A673 (cell line): Measurements from ENCODE around the gene CACNA2D4. TPM values are rescaled to one million over a fixed set of nuclear protein-coding genes. Genes with fewer than 3 reads are reported as not detected.

Experiments
- BruUV-seq: library from RNA; stranded (reverse); fragments of 400-500 nt; replicated peaks from 2 replicates; lab custom pipeline; 2021; lab: Mats Ljungman, UMichigan
- CTCF ChIA-PET: fragments of 300-600 bp; sonication (Branson Sonifier 250); formaldehyde crosslinking; loops from one replicate; lab custom pipeline; 2022; ENCODE audit warnings: antibody characterized with exemption; lab: Charles Lee
- POLR2A ChIA-PET: fragments of 300-600 bp; sonication (Branson Sonifier 250); formaldehyde crosslinking; loops from one replicate; lab custom pipeline; 2022; ENCODE audit warnings: antibody characterized with exemption; ENCODE audit not compliant: low non-redundant PET; lab: Charles Lee
- DNase-seq: peaks from one replicate; pipeline ENCODE4 v3.0.0-alpha.2; 2015; ENCODE audit warnings: low spot score
- H3K27ac ChIP-seq: fragments of 200-600 bp; sonication (generic); 2 replicates; pipeline ENCODE4 v1.5.1; 2016; ENCODE audit warnings: mixed run types, low read depth, mild to moderate bottlenecking, mixed read lengths, antibody characterized with exemption, low read length; ENCODE audit not compliant: poor library complexity, severe bottlenecking
- H3K27me3 ChIP-seq: fragments of 200-600 bp; sonication (generic); replicated peaks from 2 replicates; pipeline ENCODE4 v1.6.1; 2017; ENCODE audit warnings: mixed run types, low read depth, mild to moderate bottlenecking, mixed read lengths, antibody characterized with exemption, low read length; ENCODE audit not compliant: insufficient read depth, poor library complexity
- H3K36me3 ChIP-seq: fragments of 200-600 bp; sonication (generic); 2 replicates; pipeline ENCODE4 v1.6.1; 2016; ENCODE audit warnings: mixed run types, mild to moderate bottlenecking, mixed read lengths, antibody characterized with exemption, low read length; ENCODE audit not compliant: insufficient read depth, poor library complexity, severe bottlenecking
- H3K4me1 ChIP-seq: fragments of 200-600 bp; sonication (generic); 2 replicates; pipeline ENCODE4 v1.6.1; 2017; ENCODE audit warnings: mixed run types, mild to moderate bottlenecking, mixed read lengths, antibody characterized with exemption, low read length; ENCODE audit not compliant: insufficient read depth, poor library complexity, severe bottlenecking
- H3K4me3 ChIP-seq: fragments of 200-600 bp; sonication (generic); 2 replicates; pipeline ENCODE4 v1.5.1; 2016; ENCODE audit warnings: low read depth, mixed run types, mild to moderate bottlenecking, mixed read lengths, low read length; ENCODE audit not compliant: poor library complexity, severe bottlenecking
- H3K9me3 ChIP-seq: fragments of 200-600 bp; sonication (generic); 2 replicates; pipeline ENCODE4 v1.6.1; 2016; ENCODE audit warnings: mixed run types, low read depth, mild to moderate bottlenecking, mixed read lengths, antibody characterized with exemption, low read length; ENCODE audit not compliant: poor library complexity, severe bottlenecking
- CTCF ChIP-seq: fragments of 300-800, 200-600 bp; sonication (generic); conservative IDR thresholded peaks from 2 replicates; pipeline ENCODE4 v1.5.1; 2017; ENCODE audit warnings: low read depth, mild to moderate bottlenecking, antibody characterized with exemption, low read length, moderate library complexity, mixed read lengths
- EZH2 ChIP-seq: fragments of 200-600 bp; sonication (generic); IDR thresholded peaks from 2 replicates; pipeline ENCODE4 v1.6.1; 2017; ENCODE audit warnings: borderline replicate concordance, low read depth, mild to moderate bottlenecking, mixed read lengths, antibody characterized with exemption, low read length; ENCODE audit not compliant: poor library complexity, severe bottlenecking
- intact Hi-C: fragments of 100-400 bp; cut with micrococcal nuclease; formaldehyde crosslinking; loops from one replicate; pipeline ENCODE4 v1.10.0; 2022; ENCODE audit not compliant: unreplicated experiment
- total RNA-seq: library from RNA; stranded (reverse); gene quantifications from 2 replicates; pipeline ENCODE4 v1.2.3, GENCODE V29; 2021

The CACNA2D4 gene
- total RNA-seq, 1 experiment from 2014 or later, result 0.41 TPM

- Histone ChIP-seq H3K36me3 (no peaks in the 10 kb centered on the region), H3K4me1 (peaks cover 9% of the 10 kb centered on the region), H3K27me3 (no peaks in the 10 kb centered on the region), H3K4me3 (no peak overlapping the region), H3K27ac (no peak overlapping the region), H3K9me3 (no peaks in the 10 kb centered on the region)
- CTCF ChIA-PET, result no interaction called here
- POLR2A ChIA-PET, result no interaction called here
- no TSS peak for BruUV-seq
- intact Hi-C loops, result no loop called here
- no peak for DNase-seq
- TF ChIP-seq CTCF (no peak), EZH2 (no peak)
These were observed 11.0 kb upstream of the CACNA2D4 start for GRCh38 chr12:1929241-1929984.

- CTCF ChIA-PET, result no interaction called here
- Histone ChIP-seq H3K9me3 (no peaks in the 10 kb centered on the region), H3K4me3 (no peak overlapping the region), H3K27ac (no peak overlapping the region), H3K27me3 (no peaks in the 10 kb centered on the region), H3K4me1 (peaks cover 9% of the 10 kb centered on the region), H3K36me3 (no peaks in the 10 kb centered on the region)
- intact Hi-C loops, result no loop called here
- no peak for DNase-seq
- TF ChIP-seq CTCF, result no peak
- no peak for TF ChIP-seq EZH2
- POLR2A ChIA-PET, result no interaction called here
- no TSS peak for BruUV-seq
These were observed 10.1 kb upstream of the CACNA2D4 start for GRCh38 chr12:1928439-1929121.

- intact Hi-C loops, result no loop called here
- DNase-seq, result no peak
- Histone ChIP-seq H3K4me3 (no peak overlapping the region), H3K4me1 (peaks cover 3% of the 10 kb centered on the region), H3K36me3 (no peaks in the 10 kb centered on the region), H3K9me3 (no peaks in the 10 kb centered on the region), H3K27ac (no peak overlapping the region), H3K27me3 (no peaks in the 10 kb centered on the region)
- BruUV-seq, result no TSS peak
- TF ChIP-seq CTCF, result no peak
- no peak for TF ChIP-seq EZH2
- ChIA-PET CTCF (no interaction called here), POLR2A (no interaction called here)
These were observed 9.4 kb upstream of the CACNA2D4 start for GRCh38 chr12:1927751-1928351.
